ENCODE measurements around the gene GGACT. TPM values are rescaled to one million over a fixed set of nuclear protein-coding genes. Genes with fewer than 3 reads are reported as not detected.

GGACT gene
- total RNA-seq, 2 donors from 2014 or later, result 1.4 TPM

GRCh38 chr13:100634696-100635095 is 46.1 kb upstream of the GGACT start:
- H3K36me3 ChIP-seq, result peaks cover 30% of the 10 kb centered on the region
- no peak for DNase-seq (ENCODE audit: low spot score)
- no peak overlapping the region for H3K4me3 ChIP-seq
- TF ChIP-seq CTCF (IDR thresholded peaks at IDR 0.05), result no peak
- no peaks in the 10 kb centered on the region for H3K27me3 ChIP-seq
- H3K4me1 ChIP-seq, result no peaks in the 10 kb centered on the region
- no peak overlapping the region for H3K27ac ChIP-seq
- H3K9me3 ChIP-seq, result no peaks in the 10 kb centered on the region

GRCh38 chr13:100633461-100633860 is 44.9 kb upstream of the GGACT start:
- no peaks in the 10 kb centered on the region for H3K4me1 ChIP-seq
- H3K27me3 ChIP-seq, result no peaks in the 10 kb centered on the region
- no peak for DNase-seq (ENCODE audit: low spot score)
- peaks cover 34% of the 10 kb centered on the region for H3K36me3 ChIP-seq
- no peak for TF ChIP-seq CTCF (IDR thresholded peaks at IDR 0.05)
- no peak overlapping the region for H3K27ac ChIP-seq
- no peak overlapping the region for H3K4me3 ChIP-seq
- H3K9me3 ChIP-seq, result no peaks in the 10 kb centered on the region

GRCh38 chr13:100630555-100630954 is 42.0 kb upstream of the GGACT start:
- Histone ChIP-seq H3K4me1 (no peaks in the 10 kb centered on the region), H3K27me3 (no peaks in the 10 kb centered on the region), H3K9me3 (no peaks in the 10 kb centered on the region), H3K27ac (no peak overlapping the region), H3K4me3 (no peak overlapping the region), H3K36me3 (peaks cover 32% of the 10 kb centered on the region)
- no peak for DNase-seq (ENCODE audit: low spot score)
- no peak for TF ChIP-seq CTCF (IDR thresholded peaks at IDR 0.05)

GRCh38 chr13:100627120-100627519 is 38.5 kb upstream of the GGACT start:
- peaks cover 22% of the 10 kb centered on the region for H3K36me3 ChIP-seq
- H3K27ac ChIP-seq, result no peak overlapping the region
- DNase-seq (ENCODE audit: low spot score), result no peak
- TF ChIP-seq CTCF (IDR thresholded peaks at IDR 0.05), result no peak
- no peaks in the 10 kb centered on the region for H3K9me3 ChIP-seq
- H3K4me3 ChIP-seq, result no peak overlapping the region
- H3K27me3 ChIP-seq, result no peaks in the 10 kb centered on the region
- no peaks in the 10 kb centered on the region for H3K4me1 ChIP-seq

GRCh38 chr13:100625447-100625846 is 36.9 kb upstream of the GGACT start:
- H3K4me3 ChIP-seq, result no peak overlapping the region
- no peak for DNase-seq (ENCODE audit: low spot score)
- no peaks in the 10 kb centered on the region for H3K9me3 ChIP-seq
- no peak for TF ChIP-seq CTCF (IDR thresholded peaks at IDR 0.05)
- no peak overlapping the region for H3K27ac ChIP-seq
- no peaks in the 10 kb centered on the region for H3K4me1 ChIP-seq
- peaks cover 22% of the 10 kb centered on the region for H3K36me3 ChIP-seq
- no peaks in the 10 kb centered on the region for H3K27me3 ChIP-seq

GRCh38 chr13:100620792-100621191 is 32.2 kb upstream of the GGACT start:
- no peak overlapping the region for H3K4me3 ChIP-seq
- TF ChIP-seq CTCF (IDR thresholded peaks at IDR 0.05), result no peak
- no peak for DNase-seq (ENCODE audit: low spot score)

More at GRCh38 chr13:100620792-100621191, 32.2 kb upstream of the GGACT start:
- Histone ChIP-seq H3K27ac (no peak overlapping the region), H3K4me1 (no peaks in the 10 kb centered on the region), H3K9me3 (no peaks in the 10 kb centered on the region), H3K27me3 (no peaks in the 10 kb centered on the region), H3K36me3 (peaks cover 9% of the 10 kb centered on the region)

All from right atrium auricular region (tissue), 2 donors.